LNCAP (cell line): ENCODE data around the gene RIMS4.

Source experiments
- CTCF ChIP-seq: fragments of 450-650 bp; IDR thresholded peaks from 2 replicates; pipeline ENCODE4 v1.5.1; 2017; ENCODE audit warnings: mild to moderate bottlenecking

The RIMS4 gene

GRCh38 chr20:44719841-44720240 is 90.5 kb downstream of the RIMS4 start:
- TF ChIP-seq CTCF: no peak

- no peak for TF ChIP-seq CTCF
Observed at GRCh38 chr20:44717986-44718385, 92.4 kb downstream of the RIMS4 start.

- no peak for TF ChIP-seq CTCF
Observed at GRCh38 chr20:44716309-44717106, 93.8 kb downstream of the RIMS4 start.

- TF ChIP-seq CTCF: no peak
Observed at GRCh38 chr20:44715499-44716308, 94.6 kb downstream of the RIMS4 start.

- no peak for TF ChIP-seq CTCF
Observed at GRCh38 chr20:44714701-44715498, 95.4 kb downstream of the RIMS4 start, which contains the start of gene CCN5. Gene CCN5, plus strand, starts transcription at chr20:44715369. Its CDS starts 22 bp downstream, at chr20:44715391.

- no peak for TF ChIP-seq CTCF
Observed at GRCh38 chr20:44714102-44714700, 96.1 kb downstream of the RIMS4 start.

- TF ChIP-seq CTCF: no peak
Observed at GRCh38 chr20:44711237-44711636, 99.1 kb downstream of the RIMS4 start.
